GM19023 (cell line): Measurements from ENCODE around the gene SIT1.

ENCODE experiments used
- ATAC-seq: cut with Tn5 transposase; IDR thresholded peaks from one replicate; pipeline ENCODE4 v1.9.1; 2021; ENCODE audit warnings: mild to moderate bottlenecking, moderate library complexity; ENCODE audit not compliant: unreplicated experiment

The SIT1 gene

GRCh38 chr9:35682520-35683315 is 32.0 kb upstream of the SIT1 start:
- no peak for ATAC-seq

DNA sequence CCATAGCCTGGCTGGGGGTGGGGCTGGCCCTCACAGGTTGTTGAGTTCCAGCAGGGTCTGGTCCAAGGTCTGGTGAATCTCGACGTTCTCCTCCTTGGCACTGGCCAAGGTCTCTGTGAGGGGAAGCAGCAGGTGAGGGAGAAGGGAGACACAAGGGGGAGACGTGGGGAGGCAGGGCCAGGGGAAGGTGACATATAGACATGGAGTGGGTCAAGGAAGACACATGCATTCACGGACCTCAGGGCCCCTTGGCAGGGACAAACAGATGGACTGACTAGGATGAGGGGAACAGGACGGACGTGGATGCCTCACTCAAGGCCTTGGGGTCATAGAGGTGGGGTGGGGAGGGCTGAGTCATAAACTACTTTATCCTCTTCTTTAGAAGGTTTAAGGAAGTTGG is 31.3 kb upstream of the SIT1 start:
- no peak for ATAC-seq

GRCh38 chr9:35681341-35682002 is 30.7 kb upstream of the SIT1 start:
- ATAC-seq = no peak

- ATAC-seq = peak; percentile 71
These were observed 29.8 kb upstream of the SIT1 start for GRCh38 chr9:35680331-35681105.

- ATAC-seq = no peak
These were observed 29.1 kb upstream of the SIT1 start for GRCh38 chr9:35679766-35680330.

DNA sequence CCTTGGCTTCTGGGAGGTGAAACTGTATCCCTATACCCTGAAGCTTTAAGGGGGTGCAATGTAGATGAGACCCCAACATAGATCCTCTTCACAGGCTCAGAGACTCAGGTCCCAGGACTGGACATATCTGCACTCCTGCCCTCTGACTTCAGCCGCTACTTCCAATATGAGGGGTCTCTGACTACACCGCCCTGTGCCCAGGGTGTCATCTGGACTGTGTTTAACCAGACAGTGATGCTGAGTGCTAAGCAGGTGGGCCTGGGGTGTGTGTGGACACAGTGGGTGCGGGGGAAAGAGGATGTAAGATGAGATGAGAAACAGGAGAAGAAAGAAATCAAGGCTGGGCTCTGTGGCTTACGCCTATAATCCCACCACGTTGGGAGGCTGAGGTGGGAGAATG is 28.4 kb upstream of the SIT1 start:
- ATAC-seq = no peak

DNA sequence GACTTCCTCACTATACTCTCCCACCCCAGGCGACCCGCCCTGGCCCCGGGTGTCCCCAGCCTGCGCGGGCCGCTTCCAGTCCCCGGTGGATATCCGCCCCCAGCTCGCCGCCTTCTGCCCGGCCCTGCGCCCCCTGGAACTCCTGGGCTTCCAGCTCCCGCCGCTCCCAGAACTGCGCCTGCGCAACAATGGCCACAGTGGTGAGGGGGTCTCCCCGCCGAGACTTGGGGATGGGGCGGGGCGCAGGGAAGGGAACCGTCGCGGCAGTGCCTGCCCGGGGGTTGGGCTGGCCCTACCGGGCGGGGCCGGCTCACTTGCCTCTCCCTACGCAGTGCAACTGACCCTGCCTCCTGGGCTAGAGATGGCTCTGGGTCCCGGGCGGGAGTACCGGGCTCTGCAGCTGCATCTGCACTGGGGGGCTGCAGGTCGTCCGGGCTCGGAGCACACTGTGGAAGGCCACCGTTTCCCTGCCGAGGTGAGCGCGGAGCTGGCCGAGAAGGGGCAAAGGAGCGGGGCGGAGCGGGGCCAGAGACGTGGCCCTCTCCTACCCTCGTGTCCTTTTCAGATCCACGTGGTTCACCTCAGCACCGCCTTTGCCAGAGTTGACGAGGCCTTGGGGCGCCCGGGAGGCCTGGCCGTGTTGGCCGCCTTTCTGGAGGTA is 25.1 kb upstream of the SIT1 start:
- no peak for ATAC-seq

DNA sequence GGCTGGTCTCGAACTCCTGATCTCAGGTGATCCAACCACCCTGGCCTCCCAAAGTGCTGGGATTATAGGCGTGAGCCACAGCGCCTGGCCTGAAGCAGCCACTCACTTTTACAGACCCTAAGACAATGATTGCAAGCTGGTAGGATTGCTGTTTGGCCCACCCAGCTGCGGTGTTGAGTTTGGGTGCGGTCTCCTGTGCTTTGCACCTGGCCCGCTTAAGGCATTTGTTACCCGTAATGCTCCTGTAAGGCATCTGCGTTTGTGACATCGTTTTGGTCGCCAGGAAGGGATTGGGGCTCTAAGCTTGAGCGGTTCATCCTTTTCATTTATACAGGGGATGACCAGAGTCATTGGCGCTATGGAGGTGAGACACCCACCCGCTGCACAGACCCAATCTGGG is 24.5 kb upstream of the SIT1 start:
- no peak for ATAC-seq

- ATAC-seq = no peak
These were observed 23.3 kb upstream of the SIT1 start for GRCh38 chr9:35674025-35674361.

DNA sequence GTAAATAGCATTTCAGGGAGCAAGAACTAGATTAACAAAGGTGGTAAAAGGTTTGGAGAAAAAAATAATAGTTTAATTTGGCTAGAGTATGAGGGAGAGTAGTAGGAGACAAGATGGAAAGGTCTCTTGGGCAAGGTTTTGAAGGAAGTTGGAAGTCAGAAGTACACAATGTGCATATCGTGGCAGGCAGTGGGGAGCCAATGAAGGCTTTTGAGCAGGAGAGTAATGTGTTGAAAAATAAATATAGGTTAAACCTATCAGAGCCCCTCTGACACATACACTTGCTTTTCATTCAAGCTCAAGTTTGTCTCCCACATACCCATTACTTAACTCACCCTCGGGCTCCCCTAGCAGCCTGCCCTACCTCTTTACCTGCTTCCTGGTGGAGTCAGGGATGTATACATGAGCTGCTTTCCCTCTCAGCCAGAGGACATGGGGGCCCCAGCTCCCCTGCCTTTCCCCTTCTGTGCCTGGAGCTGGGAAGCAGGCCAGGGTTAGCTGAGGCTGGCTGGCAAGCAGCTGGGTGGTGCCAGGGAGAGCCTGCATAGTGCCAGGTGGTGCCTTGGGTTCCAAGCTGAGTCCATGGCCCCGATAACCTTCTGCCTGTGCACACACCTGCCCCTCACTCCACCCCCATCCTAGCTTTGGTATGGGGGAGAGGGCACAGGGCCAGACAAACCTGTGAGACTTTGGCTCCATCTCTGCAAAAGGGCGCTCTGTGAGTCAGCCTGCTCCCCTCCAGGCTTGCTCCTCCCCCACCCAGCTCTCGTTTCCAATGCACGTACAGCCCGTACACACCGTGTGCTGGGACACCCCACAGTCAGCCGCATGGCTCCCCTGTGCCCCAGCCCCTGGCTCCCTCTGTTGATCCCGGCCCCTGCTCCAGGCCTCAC is 22.6 kb upstream of the SIT1 start, which contains the start of gene CA9:
Gene CA9, plus strand, starts transcription at position 797 of the 893 bp plus-strand sequence. Its CDS starts 32 bp downstream, at position 829.
- ATAC-seq = no peak

DNA sequence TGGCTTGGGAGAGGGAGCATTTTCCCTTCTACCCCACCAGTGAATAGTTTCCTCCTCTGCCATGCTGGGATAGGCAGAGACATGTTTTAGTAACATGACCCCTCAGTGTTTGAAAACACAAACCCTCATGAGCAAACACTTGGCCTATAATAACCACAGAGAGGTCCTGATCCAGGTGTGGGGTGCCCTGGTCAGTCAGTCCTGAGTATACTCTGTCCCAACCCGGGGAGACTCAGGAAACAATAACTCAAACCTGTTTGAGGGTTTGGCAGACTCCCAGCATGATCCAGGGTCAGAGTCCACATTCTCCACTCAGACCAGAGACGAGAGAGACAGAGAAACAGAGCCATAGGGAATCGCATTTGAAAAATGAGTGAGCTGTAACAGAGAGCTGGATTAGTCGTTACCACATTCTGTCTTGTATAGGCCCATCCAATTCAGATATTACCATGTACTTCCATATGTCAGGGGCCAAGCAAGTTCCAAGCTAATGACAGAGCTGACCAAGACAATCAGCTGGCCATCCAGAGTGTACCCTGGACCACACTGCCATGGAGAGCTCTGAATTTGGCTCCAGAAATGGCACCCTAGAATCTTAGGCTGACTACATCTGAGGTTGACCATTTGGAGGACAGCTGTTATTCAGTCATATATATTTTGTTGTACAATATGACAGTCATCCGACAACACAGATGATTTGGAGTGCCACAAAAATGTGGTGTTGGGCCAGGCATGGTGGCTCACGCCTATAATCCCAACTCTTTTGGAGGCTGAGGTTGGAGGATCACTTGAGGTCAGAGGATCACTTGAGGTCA is 18.8 kb upstream of the SIT1 start:
- no peak for ATAC-seq

DNA sequence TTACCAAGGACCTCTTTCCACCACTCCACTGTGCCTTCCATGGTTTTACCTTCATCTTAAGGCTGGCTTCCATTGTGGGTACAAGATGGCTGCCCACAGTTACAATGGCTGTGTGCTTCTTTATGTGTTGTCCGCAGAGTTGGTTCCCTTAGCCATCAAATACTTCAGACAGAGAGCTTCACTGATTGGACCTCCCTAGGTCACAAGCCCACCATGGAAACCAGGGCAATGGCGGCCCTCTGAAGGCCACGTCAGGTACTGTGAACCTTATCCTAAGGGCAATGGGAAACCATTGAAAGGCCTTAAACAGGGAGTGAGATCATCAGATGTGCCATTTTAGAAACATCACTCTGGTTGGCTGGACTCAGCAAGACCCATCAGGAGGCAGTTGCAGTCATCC is 17.2 kb upstream of the SIT1 start:
- no peak for ATAC-seq

GRCh38 chr9:35666549-35666948 is 15.8 kb upstream of the SIT1 start:
- no peak for ATAC-seq

GRCh38 chr9:35666045-35666444 is 15.3 kb upstream of the SIT1 start:
- ATAC-seq = no peak

DNA sequence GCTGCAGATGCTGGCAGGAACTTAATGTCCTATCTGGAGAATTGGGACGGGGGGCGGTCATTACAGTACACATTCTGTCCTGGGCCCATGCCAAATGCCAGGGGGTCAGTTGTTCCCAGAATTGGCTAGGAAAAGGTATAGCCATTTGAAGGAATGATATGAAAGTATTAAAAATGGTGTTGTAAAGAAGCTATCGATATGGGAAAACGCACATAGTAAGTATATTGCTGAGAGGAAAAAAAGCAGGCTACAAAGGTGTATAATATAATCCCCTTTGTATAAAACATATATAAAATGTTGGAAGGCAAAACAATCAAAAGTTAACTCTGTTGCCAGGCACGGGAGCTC is 14.7 kb upstream of the SIT1 start:
- ATAC-seq = no peak

DNA sequence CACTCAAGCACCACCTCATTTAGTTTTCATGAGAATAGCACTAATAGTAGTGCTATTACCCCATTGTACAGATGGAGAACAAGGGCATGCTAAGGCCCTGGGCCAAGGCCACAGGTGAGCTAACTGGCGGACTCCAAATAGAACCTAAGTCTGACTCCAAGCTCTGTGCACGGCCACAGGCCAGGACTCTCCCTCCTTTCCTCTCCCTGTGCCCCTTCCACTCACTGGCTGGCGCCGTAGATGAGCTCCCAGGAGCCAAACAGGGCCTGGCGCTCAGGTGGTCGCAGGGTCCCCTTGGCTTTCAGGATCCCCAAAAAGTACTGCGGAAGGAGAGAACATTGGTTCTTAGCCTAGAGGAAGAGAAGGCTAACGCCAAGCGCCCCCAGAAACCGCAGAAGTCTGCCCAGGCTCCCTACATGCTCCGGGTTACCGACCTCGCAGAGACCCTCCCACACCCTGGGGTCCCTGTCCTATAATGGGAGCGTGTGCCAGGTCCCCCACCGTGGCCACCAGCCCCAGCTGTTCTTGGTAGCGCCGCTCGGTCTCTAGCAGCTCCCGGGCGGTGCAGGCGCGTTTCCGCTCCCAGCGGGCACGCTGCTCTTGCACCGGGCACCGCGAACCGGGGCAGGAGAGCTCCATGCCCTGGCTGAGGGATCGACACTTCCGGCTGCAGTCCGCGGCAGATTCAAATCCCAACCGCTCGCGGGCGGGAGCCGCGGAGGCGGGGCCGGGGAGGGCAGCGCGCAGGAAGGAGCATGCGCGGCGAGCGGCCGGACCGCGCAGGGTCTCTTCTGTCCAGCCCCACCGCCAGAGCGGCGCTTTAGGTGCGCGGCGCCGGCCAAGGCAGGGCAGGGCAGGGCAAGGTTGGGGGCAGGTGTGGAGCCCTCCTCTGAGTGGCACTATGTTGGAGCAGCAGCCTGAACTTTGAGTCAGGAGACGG is 14.1 kb upstream of the SIT1 start, which contains the start of gene ARHGEF39:
Gene ARHGEF39, minus strand, starts transcription at position 665 of the 940 bp plus-strand sequence. Its CDS starts 26 bp downstream, at position 639.
- peak; percentile 64 for ATAC-seq

- no peak for ATAC-seq
These were observed 11.7 kb upstream of the SIT1 start for GRCh38 chr9:35662437-35662836.

- no peak for ATAC-seq
These were observed 11.1 kb upstream of the SIT1 start for GRCh38 chr9:35661756-35662350.
